Frontal cortex (tissue), 4 donors: ENCODE measurements around the gene UBE3C. TPM values are rescaled to one million over a fixed set of nuclear protein-coding genes. Genes with fewer than 3 reads are reported as not detected.
"Not testable (repeated sequence)": the region's sequence is repeated elsewhere in the genome, so short reads cannot be mapped to it uniquely, and the experiment has no call there.

Experiments
- DNase-seq, 2 donors: peaks; one replicate each; pipeline ENCODE4 v3.0.0; 2012; ENCODE audit warnings: low spot score in 2 of 2
- FAIRE-seq: peaks from 2 replicates; lab custom pipeline; 2012; peaks lifted over from hg19 to GRCh38; lab: Jason Lieb, UNC
- total RNA-seq: library from RNA; depleted of rRNA; stranded (reverse); fragments of >200 nt; gene quantifications from one replicate; pipeline ENCODE4 v1.2.3, GENCODE V29; 2014
- donor health status: control.
- donor health status: control.
- donor health status: control.

The UBE3C gene
- total RNA-seq, 1 donor from 2014 or later, result 87.6 TPM

GRCh38 chr7:157267516-157267915, 128.8 kb downstream of the UBE3C start:
- FAIRE-seq (no peak), DNase-seq (no peak)

- DNase-seq, result no peak
- no peak for FAIRE-seq
These were observed 129.2 kb downstream of the UBE3C start for GRCh38 chr7:157267956-157268355.

GRCh38 chr7:157268540-157268939, 129.8 kb downstream of the UBE3C start:
- FAIRE-seq (no peak), DNase-seq (no peak)

GRCh38 chr7:157269341-157270059, 130.8 kb downstream of the UBE3C start:
- no peak for DNase-seq
- FAIRE-seq, result no peak

- DNase-seq (no peak), FAIRE-seq (no peak)
These were observed 131.3 kb downstream of the UBE3C start for GRCh38 chr7:157270060-157270444.

GRCh38 chr7:157271315-157271990, 132.7 kb downstream of the UBE3C start:
- no peak for FAIRE-seq
- no peak for DNase-seq

GRCh38 chr7:157271991-157272324, 133.2 kb downstream of the UBE3C start:
- FAIRE-seq (no peak), DNase-seq (no peak)

- DNase-seq, result no peak
- FAIRE-seq, result no peak
These were observed 133.9 kb downstream of the UBE3C start for GRCh38 chr7:157272351-157273207.

GRCh38 chr7:157273208-157274093, 134.7 kb downstream of the UBE3C start:
- FAIRE-seq (no peak), DNase-seq (peak; percentile 74 to 89)

GRCh38 chr7:157274094-157274634, 135.4 kb downstream of the UBE3C start:
- not testable (repeated sequence) for DNase-seq, FAIRE-seq

GRCh38 chr7:157274991-157275427, 136.3 kb downstream of the UBE3C start:
- FAIRE-seq (no peak), DNase-seq (no peak)

GRCh38 chr7:157276091-157276561, 137.4 kb downstream of the UBE3C start:
- DNase-seq, result no peak
- no peak for FAIRE-seq

- DNase-seq (peak; percentile 55 to 76), FAIRE-seq (no peak)
These were observed 138.2 kb downstream of the UBE3C start for GRCh38 chr7:157276731-157277562.

GRCh38 chr7:157277568-157277967, 138.8 kb downstream of the UBE3C start:
- FAIRE-seq, result not testable (repeated sequence)

GRCh38 chr7:157278167-157278790, 139.6 kb downstream of the UBE3C start:
- DNase-seq (no peak), FAIRE-seq (no peak)

More at GRCh38 chr7:157277568-157277967, 138.8 kb downstream of the UBE3C start:
- not testable (repeated sequence) for DNase-seq

- FAIRE-seq (no peak), DNase-seq (peak; percentile 48 to 60)
These were observed 140.3 kb downstream of the UBE3C start for GRCh38 chr7:157278791-157279724.

GRCh38 chr7:157279741-157280215, 141.1 kb downstream of the UBE3C start:
- FAIRE-seq (no peak), DNase-seq (no peak)
